ENCODE measurements around the gene UBR3. TPM values are rescaled to one million over a fixed set of nuclear protein-coding genes. Genes with fewer than 3 reads are reported as not detected.

UBR3 gene
- total and polyA plus RNA-seq, 4 donors, result 9.5 to 137 (median 25.7) TPM

GRCh38 chr2:169911119-169911518, 83.9 kb downstream of the UBR3 start:
- Histone ChIP-seq H3K4me1 (ENCODE audit: control insufficient read depth in 5 of 5, insufficient read depth in 5 of 5, low read length in 5 of 5) (no peaks in the 10 kb centered on the region), H3K27ac (ENCODE audit: low read depth in 1 of 2, low read length in 1 of 2) (no peak overlapping the region), H3K4me3 (no peak overlapping the region), H3K9ac (ENCODE audit: insufficient read depth in 1 of 2, low read length in 2 of 2) (no peak overlapping the region), H3K36me3 (ENCODE audit: control insufficient read depth in 4 of 4, insufficient read depth in 4 of 4, low read length in 4 of 4) (peaks cover 1 to 8% (median 6%) of the 10 kb centered on the region in 4 donors), H3K9me3 (ENCODE audit: control insufficient read depth in 4 of 4, insufficient read depth in 3 of 4, low read length in 3 of 4) (no peaks in the 10 kb centered on the region), H3K27me3 (ENCODE audit: control insufficient read depth in 3 of 3, insufficient read depth in 3 of 3, low read length in 2 of 3) (no peaks in the 10 kb centered on the region)
- no peak for ATAC-seq (ENCODE audit: insufficient read depth, low FRiP score)
- 91 to 100% methylated on average over 1 of the region's 1 CpG for WGBS, 2 donors
- DNase-seq, result no peak
- TF ChIP-seq CTCF (IDR thresholded peaks at IDR 0.05; ENCODE audit: control extremely low read depth, extremely low read depth), result no peak

GRCh38 chr2:169916623-169917022, 89.4 kb downstream of the UBR3 start:
- TF ChIP-seq CTCF (IDR thresholded peaks at IDR 0.05; ENCODE audit: control extremely low read depth, extremely low read depth), result no peak

GRCh38 chr2:169923977-169924376, 96.7 kb downstream of the UBR3 start:
- H3K27me3 ChIP-seq (ENCODE audit: control insufficient read depth in 3 of 3, insufficient read depth in 3 of 3, low read length in 2 of 3), result no peaks in the 10 kb centered on the region
- no peak overlapping the region for H3K4me3 ChIP-seq
- no peak overlapping the region for H3K9ac ChIP-seq (ENCODE audit: insufficient read depth in 1 of 2, low read length in 2 of 2)
- peaks cover under 1 to 16% (median 4%) of the 10 kb centered on the region in 4 donors for H3K36me3 ChIP-seq (ENCODE audit: control insufficient read depth in 4 of 4, insufficient read depth in 4 of 4, low read length in 4 of 4)
- no peak for TF ChIP-seq CTCF (IDR thresholded peaks at IDR 0.05; ENCODE audit: control extremely low read depth, extremely low read depth)
- H3K4me1 ChIP-seq (ENCODE audit: control insufficient read depth in 5 of 5, insufficient read depth in 5 of 5, low read length in 5 of 5), result no peaks in the 10 kb centered on the region
- no peak for DNase-seq
- H3K27ac ChIP-seq (ENCODE audit: low read depth in 1 of 2, low read length in 1 of 2), result no peak overlapping the region
- ATAC-seq (ENCODE audit: insufficient read depth, low FRiP score), result no peak
- H3K9me3 ChIP-seq (ENCODE audit: control insufficient read depth in 4 of 4, insufficient read depth in 3 of 4, low read length in 3 of 4), result no peaks in the 10 kb centered on the region

More at GRCh38 chr2:169916623-169917022, 89.4 kb downstream of the UBR3 start:
- ATAC-seq (ENCODE audit: insufficient read depth, low FRiP score), result no peak
- Histone ChIP-seq H3K4me1 (ENCODE audit: control insufficient read depth in 5 of 5, insufficient read depth in 5 of 5, low read length in 5 of 5) (no peaks in the 10 kb centered on the region), H3K9me3 (ENCODE audit: control insufficient read depth in 4 of 4, insufficient read depth in 3 of 4, low read length in 3 of 4) (no peaks in the 10 kb centered on the region), H3K27me3 (ENCODE audit: control insufficient read depth in 3 of 3, insufficient read depth in 3 of 3, low read length in 2 of 3) (no peaks in the 10 kb centered on the region), H3K27ac (ENCODE audit: low read depth in 1 of 2, low read length in 1 of 2) (no peak overlapping the region), H3K9ac (ENCODE audit: insufficient read depth in 1 of 2, low read length in 2 of 2) (no peak overlapping the region), H3K4me3 (no peak overlapping the region), H3K36me3 (ENCODE audit: control insufficient read depth in 4 of 4, insufficient read depth in 4 of 4, low read length in 4 of 4) (peaks cover 6 to 12% (median 8%) of the 10 kb centered on the region in 4 donors)
- no peak for DNase-seq

- no peaks in the 10 kb centered on the region for H3K27me3 ChIP-seq (ENCODE audit: control insufficient read depth in 3 of 3, insufficient read depth in 3 of 3, low read length in 2 of 3)
- peaks cover 3 to 17% (median 5%) of the 10 kb centered on the region in 4 donors for H3K36me3 ChIP-seq (ENCODE audit: control insufficient read depth in 4 of 4, insufficient read depth in 4 of 4, low read length in 4 of 4)
- no peak overlapping the region for H3K27ac ChIP-seq (ENCODE audit: low read depth in 1 of 2, low read length in 1 of 2)
- ATAC-seq (ENCODE audit: insufficient read depth, low FRiP score) (no peak), DNase-seq (no peak)
- TF ChIP-seq CTCF (IDR thresholded peaks at IDR 0.05; ENCODE audit: control extremely low read depth, extremely low read depth), result no peak
- WGBS, 2 donors, result 89 to 94% methylated on average over 2 of the region's 2 CpGs
- no peaks in the 10 kb centered on the region for H3K9me3 ChIP-seq (ENCODE audit: control insufficient read depth in 4 of 4, insufficient read depth in 3 of 4, low read length in 3 of 4)
- no peak overlapping the region for H3K9ac ChIP-seq (ENCODE audit: insufficient read depth in 1 of 2, low read length in 2 of 2)
- H3K4me3 ChIP-seq, result no peak overlapping the region
- no peaks in the 10 kb centered on the region for H3K4me1 ChIP-seq (ENCODE audit: control insufficient read depth in 5 of 5, insufficient read depth in 5 of 5, low read length in 5 of 5)
These were observed 98.7 kb downstream of the UBR3 start for GRCh38 chr2:169925968-169926367.

Measured in lung (tissue), 12 donors.